Neural progenitor cell (in vitro differentiated cells): ENCODE measurements around the gene SLC22A23. TPM values are rescaled to one million over a fixed set of nuclear protein-coding genes. Genes with fewer than 3 reads are reported as not detected.

ENCODE experiments used
- DNase-seq: peaks from one replicate; pipeline ENCODE4 v3.0.0-alpha.2; 2016; ENCODE audit warnings: low spot score
- H2AFZ ChIP-seq: fragments of 200-600 bp; sonication (generic); replicated peaks from 2 replicates; pipeline ENCODE4 v1.6.1; 2016; ENCODE audit warnings: antibody characterized with exemption
- H3F3A ChIP-seq: fragments of 200-600 bp; sonication (generic); 2 replicates; pipeline ENCODE4 v1.6.1; 2016; ENCODE audit warnings: antibody characterized with exemption, low read depth
- H3K27ac ChIP-seq: fragments of 200-600 bp; sonication (generic); 2 replicates; pipeline ENCODE4 v1.5.1; 2016; ENCODE audit warnings: mild to moderate bottlenecking
- H3K27me3 ChIP-seq: fragments of 200-600 bp; sonication (generic); 2 replicates; pipeline ENCODE4 v1.6.1; 2016; ENCODE audit warnings: mild to moderate bottlenecking, moderate library complexity
- H3K36me3 ChIP-seq: fragments of 200-600 bp; sonication (generic); 2 replicates; pipeline ENCODE4 v1.5.1; 2016
- H3K4me1 ChIP-seq: fragments of 200-600 bp; sonication (generic); 2 replicates; pipeline ENCODE4 v1.6.1; 2016; ENCODE audit warnings: mixed run types
- H3K4me2 ChIP-seq: fragments of 200-600 bp; sonication (generic); 2 replicates; pipeline ENCODE4 v1.6.1; 2016
- H3K4me3 ChIP-seq: fragments of 200-600 bp; sonication (generic); 2 replicates; pipeline ENCODE4 v1.5.1; 2016
- H3K79me2 ChIP-seq: fragments of 200-600 bp; sonication (generic); 2 replicates; pipeline ENCODE4 v1.6.1; 2016; ENCODE audit warnings: low read depth
- H3K9ac ChIP-seq: fragments of 200-600 bp; sonication (generic); 2 replicates; pipeline ENCODE4 v1.6.1; 2016
- H3K9me3 ChIP-seq: fragments of 200-600 bp; sonication (generic); 2 replicates; pipeline ENCODE4 v1.5.1; 2016; ENCODE audit warnings: low read depth
- H4K20me1 ChIP-seq: fragments of 200-600 bp; sonication (generic); 2 replicates; pipeline ENCODE4 v1.6.1; 2016; ENCODE audit warnings: low read depth
- H3K27ac Mint-ChIP-seq: 3 replicates; pipeline ENCODE4 v1.8.0; 2021; ENCODE audit warnings: mixed read lengths
- H3K27me3 Mint-ChIP-seq: 2 replicates; pipeline ENCODE4 v1.8.0; 2022; ENCODE audit warnings: low read depth, mild to moderate bottlenecking, inconsistent platforms, moderate library complexity, mixed read lengths; ENCODE audit not compliant: insufficient read depth
- H3K36me3 Mint-ChIP-seq: 3 replicates; pipeline ENCODE4 v1.8.0; 2021; ENCODE audit warnings: mixed read lengths
- H3K4me1 Mint-ChIP-seq: 3 replicates; pipeline ENCODE4 v1.8.0; 2021; ENCODE audit warnings: mixed read lengths
- H3K4me3 Mint-ChIP-seq: 3 replicates; pipeline ENCODE4 v1.8.0; 2021; ENCODE audit warnings: mild to moderate bottlenecking, moderate library complexity, mixed read lengths
- H3K9me3 Mint-ChIP-seq: 3 replicates; pipeline ENCODE4 v1.8.0; 2020; ENCODE audit warnings: mixed read lengths
- EZH2 ChIP-seq: fragments of 200-600 bp; sonication (generic); IDR thresholded peaks from 2 replicates; pipeline ENCODE4 v1.6.1; 2017; ENCODE audit warnings: antibody characterized with exemption, mild to moderate bottlenecking, moderate library complexity
- EZH2phosphoT487 ChIP-seq: fragments of 200-600 bp; sonication (generic); IDR thresholded peaks from 2 replicates; pipeline ENCODE4 v1.6.1; 2017; ENCODE audit warnings: antibody characterized with exemption
- total RNA-seq: library from RNA; depleted of rRNA; stranded (reverse); fragments of >200 nt; gene quantifications from 2 replicates; pipeline ENCODE4 v1.2.3, GENCODE V29; 2015; ENCODE audit warnings: low replicate concordance
- TF ChIP-seq, protein P1 (sequence below): fragments of 200-600 bp; sonication (generic); IDR thresholded peaks from 2 replicates; pipeline ENCODE4 v1.5.1; 2017; ENCODE audit warnings: antibody characterized with exemption, mild to moderate bottlenecking

Gene SLC22A23
- total RNA-seq, 1 donor from 2014 or later = 0.99 TPM

DNA sequence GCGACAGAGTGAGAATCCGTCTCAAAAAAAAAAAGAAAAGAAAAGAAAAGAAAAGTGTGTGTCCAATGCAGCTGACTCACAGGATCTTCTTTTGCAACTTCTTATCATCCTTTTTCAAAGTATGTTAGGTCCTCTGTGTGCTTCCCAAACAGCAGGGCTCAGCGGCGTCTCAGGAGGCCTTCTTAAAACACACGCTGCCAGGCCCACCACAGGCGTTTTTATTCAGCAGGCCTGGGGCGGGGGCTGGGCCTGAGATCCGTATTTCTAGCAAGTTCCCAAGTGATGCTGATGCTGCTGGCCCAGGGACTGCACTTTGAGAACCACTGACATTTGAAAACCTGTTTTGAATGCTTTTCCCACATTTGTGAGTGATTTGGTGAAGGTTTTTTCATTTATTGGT lies 141.0 kb downstream of the SLC22A23 start:
- DNase-seq = no peak
- no peaks in the 10 kb centered on the region for H3K9me3 Mint-ChIP-seq
- peaks cover 48% of the 10 kb centered on the region for H3K4me1 Mint-ChIP-seq
- peaks cover 7% of the 10 kb centered on the region for H3K27me3 Mint-ChIP-seq
- no peaks in the 10 kb centered on the region for H3K36me3 ChIP-seq
- peaks cover 48% of the 10 kb centered on the region for H3K36me3 Mint-ChIP-seq
- no peaks in the 10 kb centered on the region for H4K20me1 ChIP-seq
- no peaks in the 10 kb centered on the region for H3F3A ChIP-seq
- no peaks in the 10 kb centered on the region for H3K27me3 ChIP-seq
- no peaks in the 10 kb centered on the region for H3K9me3 ChIP-seq
- H3K27ac ChIP-seq = no peak overlapping the region
- H3K9ac ChIP-seq = no peak overlapping the region
- no peak overlapping the region for H3K4me2 ChIP-seq
- no peak overlapping the region for H3K27ac Mint-ChIP-seq
- no peak overlapping the region for H2AFZ ChIP-seq
- no peaks in the 10 kb centered on the region for H3K79me2 ChIP-seq
- TF ChIP-seq, protein P1, sequence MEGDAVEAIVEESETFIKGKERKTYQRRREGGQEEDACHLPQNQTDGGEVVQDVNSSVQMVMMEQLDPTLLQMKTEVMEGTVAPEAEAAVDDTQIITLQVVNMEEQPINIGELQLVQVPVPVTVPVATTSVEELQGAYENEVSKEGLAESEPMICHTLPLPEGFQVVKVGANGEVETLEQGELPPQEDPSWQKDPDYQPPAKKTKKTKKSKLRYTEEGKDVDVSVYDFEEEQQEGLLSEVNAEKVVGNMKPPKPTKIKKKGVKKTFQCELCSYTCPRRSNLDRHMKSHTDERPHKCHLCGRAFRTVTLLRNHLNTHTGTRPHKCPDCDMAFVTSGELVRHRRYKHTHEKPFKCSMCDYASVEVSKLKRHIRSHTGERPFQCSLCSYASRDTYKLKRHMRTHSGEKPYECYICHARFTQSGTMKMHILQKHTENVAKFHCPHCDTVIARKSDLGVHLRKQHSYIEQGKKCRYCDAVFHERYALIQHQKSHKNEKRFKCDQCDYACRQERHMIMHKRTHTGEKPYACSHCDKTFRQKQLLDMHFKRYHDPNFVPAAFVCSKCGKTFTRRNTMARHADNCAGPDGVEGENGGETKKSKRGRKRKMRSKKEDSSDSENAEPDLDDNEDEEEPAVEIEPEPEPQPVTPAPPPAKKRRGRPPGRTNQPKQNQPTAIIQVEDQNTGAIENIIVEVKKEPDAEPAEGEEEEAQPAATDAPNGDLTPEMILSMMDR = no peak
- TF ChIP-seq EZH2phosphoT487 = no peak
- no peak for TF ChIP-seq EZH2
- H3K4me3 Mint-ChIP-seq = no peak overlapping the region
- no peaks in the 10 kb centered on the region for H3K4me1 ChIP-seq
- H3K4me3 ChIP-seq = no peak overlapping the region

DNA sequence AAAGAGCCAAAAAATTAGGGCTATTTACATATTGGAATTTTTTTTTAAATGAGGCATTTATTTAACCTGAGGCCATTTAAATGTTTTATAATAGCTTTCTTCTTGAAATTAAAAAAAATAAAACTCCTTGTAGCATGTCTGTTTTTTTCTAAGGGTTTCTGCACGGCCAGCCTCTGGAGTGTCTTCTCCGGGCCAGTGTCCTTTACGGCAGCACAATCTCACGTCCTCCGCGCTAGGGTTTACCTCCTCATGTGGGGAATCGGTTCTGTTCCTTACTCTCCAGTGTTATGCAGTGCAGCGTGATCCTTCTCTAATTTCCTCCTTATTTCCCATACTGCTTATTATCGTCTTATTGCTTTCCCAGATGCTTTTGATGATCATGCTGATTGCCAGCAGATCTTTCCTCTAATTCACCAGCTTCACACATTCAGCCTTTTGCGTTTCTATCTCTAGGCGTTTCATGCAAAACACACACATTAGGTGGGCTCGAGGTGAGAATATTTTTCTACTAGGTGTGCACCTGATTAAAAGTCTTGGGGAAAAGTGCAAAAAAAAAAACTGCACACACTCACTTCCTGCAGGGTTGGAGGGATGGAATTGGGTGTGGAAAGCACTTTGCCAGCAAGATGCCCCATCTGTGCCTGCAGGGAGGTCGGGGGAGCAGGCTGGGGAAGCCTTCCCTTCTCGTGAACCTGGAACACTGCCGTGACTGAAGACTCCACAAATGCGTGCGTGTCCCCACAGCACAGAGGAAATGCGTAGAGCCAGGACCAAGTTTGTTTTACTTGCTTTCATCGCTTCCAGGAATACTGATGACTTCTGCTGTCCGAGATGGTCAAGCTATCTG lies 142.0 kb downstream of the SLC22A23 start:
- DNase-seq = no peak
- H3K36me3 Mint-ChIP-seq = peaks cover 44% of the 10 kb centered on the region
- Histone ChIP-seq H3F3A (no peaks in the 10 kb centered on the region), H3K4me3 (no peak overlapping the region), H3K27ac (no peak overlapping the region), H3K4me2 (no peak overlapping the region), H3K9me3 (no peaks in the 10 kb centered on the region), H3K27me3 (no peaks in the 10 kb centered on the region), H3K79me2 (no peaks in the 10 kb centered on the region), H3K36me3 (no peaks in the 10 kb centered on the region), H2AFZ (no peak overlapping the region), H4K20me1 (no peaks in the 10 kb centered on the region), H3K9ac (no peak overlapping the region), H3K4me1 (no peaks in the 10 kb centered on the region)
- no peaks in the 10 kb centered on the region for H3K9me3 Mint-ChIP-seq
- TF ChIP-seq, protein P1 = no peak
- TF ChIP-seq EZH2phosphoT487 = no peak
- TF ChIP-seq EZH2 = no peak
- no peak overlapping the region for H3K27ac Mint-ChIP-seq
- H3K4me3 Mint-ChIP-seq = no peak overlapping the region
- peaks cover 47% of the 10 kb centered on the region for H3K4me1 Mint-ChIP-seq
- peaks cover 7% of the 10 kb centered on the region for H3K27me3 Mint-ChIP-seq

- no peak for DNase-seq
- H3K4me1 Mint-ChIP-seq = peaks cover 47% of the 10 kb centered on the region
Observed at GRCh38 chr6:3314176-3314575, 142.7 kb downstream of the SLC22A23 start.

More at GRCh38 chr6:3314176-3314575, 142.7 kb downstream of the SLC22A23 start:
- H3K4me2 ChIP-seq = no peak overlapping the region
- H3K4me3 ChIP-seq = no peak overlapping the region
- no peaks in the 10 kb centered on the region for H3K79me2 ChIP-seq
- Mint-ChIP-seq H3K9me3 (no peaks in the 10 kb centered on the region), H3K27me3 (peaks cover 7% of the 10 kb centered on the region), H3K4me3 (no peak overlapping the region), H3K36me3 (peaks cover 42% of the 10 kb centered on the region), H3K27ac (no peak overlapping the region)
- H3K9ac ChIP-seq = no peak overlapping the region
- no peaks in the 10 kb centered on the region for H3K36me3 ChIP-seq
- no peak overlapping the region for H2AFZ ChIP-seq
- no peaks in the 10 kb centered on the region for H3K4me1 ChIP-seq
- H3K27me3 ChIP-seq = no peaks in the 10 kb centered on the region
- H3K9me3 ChIP-seq = no peaks in the 10 kb centered on the region
- TF ChIP-seq, protein P1 = no peak
- TF ChIP-seq EZH2 (no peak), EZH2phosphoT487 (no peak)
- no peaks in the 10 kb centered on the region for H4K20me1 ChIP-seq
- H3F3A ChIP-seq = no peaks in the 10 kb centered on the region
- no peak overlapping the region for H3K27ac ChIP-seq
